AG04450 (cell line): ENCODE results near the gene SPSB3. TPM values are rescaled to one million over a fixed set of nuclear protein-coding genes. Genes with fewer than 3 reads are reported as not detected.

Source experiments
- CTCF ChIA-PET: fragments of 300-600, 350-600 bp; formaldehyde crosslinking; extraction: SDS; loops from one replicate; lab custom pipeline; 2022; ENCODE audit warnings: antibody characterized with exemption, inconsistent platforms; lab: Charles Lee
- POLR2A ChIA-PET: fragments of 350-600 bp; formaldehyde crosslinking; extraction: SDS; loops from one replicate; lab custom pipeline; 2021; ENCODE audit warnings: antibody characterized with exemption, inconsistent platforms; lab: Yijun Ruan, JAX
- DNase-seq: peaks from one replicate; pipeline ENCODE4 v3.0.0-alpha.2; 2011; ENCODE audit warnings: low read depth, low spot score
- H3K27ac ChIP-seq: one replicate; pipeline ENCODE4 v1.5.1; 2012; ENCODE audit warnings: low read depth, low read length, control low read depth
- H3K27me3 ChIP-seq: one replicate; pipeline ENCODE4 v1.6.0; 2012; ENCODE audit warnings: low read length; ENCODE audit not compliant: control insufficient read depth, insufficient read depth
- H3K4me3 ChIP-seq: 2 replicates; pipeline ENCODE4 v1.5.1; 2011; ENCODE audit warnings: mild to moderate bottlenecking, low read depth, low read length, control low read depth
- H3K9me3 ChIP-seq: 2 replicates; pipeline ENCODE4 v1.5.1; 2012; ENCODE audit warnings: low read length; ENCODE audit not compliant: control insufficient read depth, insufficient read depth
- CTCF ChIP-seq: IDR thresholded peaks from 2 replicates; pipeline ENCODE4 v1.5.1; 2011; ENCODE audit warnings: low read depth, low read length, control low read depth, inconsistent platforms
- polyA plus RNA-seq: library from polyadenylated mRNA; depleted of rRNA; stranded (reverse); fragments of >200 nt; gene quantifications from 2 replicates; pipeline ENCODE4 v1.2.3, GENCODE V29; 2011

SPSB3 gene
- polyA plus RNA-seq, 1 experiment = 11.0 TPM

DNA sequence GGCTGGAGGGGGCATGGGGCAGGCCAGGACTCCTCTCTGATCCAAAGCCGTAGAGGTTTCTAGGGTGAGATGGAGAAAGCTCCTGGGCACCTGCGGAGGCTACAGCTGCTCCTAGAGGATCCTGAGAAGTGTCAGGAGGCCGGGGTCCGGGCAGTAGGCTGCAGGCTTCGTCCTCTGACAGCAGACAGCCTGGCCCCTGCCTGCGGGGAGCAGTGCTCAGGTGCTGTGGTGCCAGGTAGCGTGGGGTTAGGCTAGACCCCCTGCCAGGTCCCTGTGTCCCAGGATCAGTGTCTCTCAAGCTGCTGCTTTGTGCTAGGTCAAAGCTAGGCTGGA lies 8.0 kb downstream of the SPSB3 start:
- TF ChIP-seq CTCF = no peak
- Histone ChIP-seq H3K27me3 (no peaks in the 10 kb centered on the region), H3K9me3 (peaks cover 6% of the 10 kb centered on the region; the same call in 1 of the 2 replicates), H3K27ac (no peak overlapping the region), H3K4me3 (peak overlapping the region; percentile 77)
- DNase-seq = no peak
- ChIA-PET CTCF (interaction anchor here (0.9 to 1.2 kb wide), 2 partner anchors 8 to 49 kb away, joined by 6 to 9 read pairs; partner anchors contain the start of genes NUBP2 and SPSB3), POLR2A (interaction anchor here (1.1 to 1.4 kb wide), 2 partner anchors 8 to 190 kb away, joined by 3 to 8 read pairs; partner anchors contain the start of genes NUBP2, RPS2 and SPSB3)

DNA sequence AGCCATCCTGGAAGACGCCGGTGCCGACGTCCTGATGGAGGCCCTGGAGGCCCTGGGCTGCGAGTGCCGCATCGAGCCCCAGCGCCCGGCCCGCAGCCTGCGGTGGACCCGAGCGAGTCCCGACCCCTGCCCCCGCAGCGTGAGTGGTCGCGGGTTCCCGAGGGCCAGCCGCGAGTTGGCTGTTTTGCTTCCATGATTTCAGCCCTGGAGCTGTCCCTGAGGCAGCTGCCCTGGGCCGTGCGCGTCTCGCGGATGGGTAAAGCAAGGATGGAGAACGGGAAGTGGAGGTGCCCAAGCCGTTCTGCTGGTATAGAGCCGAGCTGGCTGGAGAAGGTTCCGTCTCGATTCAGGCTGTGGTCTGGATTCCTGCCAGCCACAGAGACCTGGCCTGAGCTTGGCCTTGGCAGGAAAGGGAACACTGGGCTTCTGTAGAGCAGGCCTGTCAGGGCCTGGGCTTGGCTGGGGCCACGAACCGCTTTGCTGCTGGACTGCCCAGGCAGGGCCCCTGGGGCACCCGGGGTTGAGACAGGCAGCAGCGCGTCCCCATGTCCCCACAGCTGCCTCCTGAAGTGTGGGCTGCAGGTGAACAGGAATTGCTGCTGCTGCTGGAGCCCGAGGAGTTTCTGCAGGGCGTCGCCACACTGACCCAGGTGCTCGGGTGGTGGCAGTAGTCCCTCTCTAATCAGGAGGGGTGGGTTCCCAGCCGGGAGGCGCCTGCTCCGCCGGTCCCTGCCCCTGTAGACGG lies 8.5 kb downstream of the SPSB3 start:
- no peak for DNase-seq
- no peak; the same call in 1 of the 2 replicates for TF ChIP-seq CTCF
- POLR2A ChIA-PET = interaction anchor here (1.1 to 1.5 kb wide), 4 partner anchors 9 to 191 kb away, joined by 3 to 8 read pairs (median 4); partner anchors contain the start of genes HAGH, NUBP2, RPS2 and SPSB3
- H3K9me3 ChIP-seq = peaks cover 6% of the 10 kb centered on the region; the same call in 1 of the 2 replicates
- no peak overlapping the region for H3K27ac ChIP-seq
- CTCF ChIA-PET = interaction anchor here (0.9 to 1.2 kb wide), 2 partner anchors 9 to 49 kb away, joined by 6 to 9 read pairs; partner anchors contain the start of genes NUBP2 and SPSB3
- H3K27me3 ChIP-seq = no peaks in the 10 kb centered on the region
- peak overlapping the region; percentile 77 for H3K4me3 ChIP-seq

DNA sequence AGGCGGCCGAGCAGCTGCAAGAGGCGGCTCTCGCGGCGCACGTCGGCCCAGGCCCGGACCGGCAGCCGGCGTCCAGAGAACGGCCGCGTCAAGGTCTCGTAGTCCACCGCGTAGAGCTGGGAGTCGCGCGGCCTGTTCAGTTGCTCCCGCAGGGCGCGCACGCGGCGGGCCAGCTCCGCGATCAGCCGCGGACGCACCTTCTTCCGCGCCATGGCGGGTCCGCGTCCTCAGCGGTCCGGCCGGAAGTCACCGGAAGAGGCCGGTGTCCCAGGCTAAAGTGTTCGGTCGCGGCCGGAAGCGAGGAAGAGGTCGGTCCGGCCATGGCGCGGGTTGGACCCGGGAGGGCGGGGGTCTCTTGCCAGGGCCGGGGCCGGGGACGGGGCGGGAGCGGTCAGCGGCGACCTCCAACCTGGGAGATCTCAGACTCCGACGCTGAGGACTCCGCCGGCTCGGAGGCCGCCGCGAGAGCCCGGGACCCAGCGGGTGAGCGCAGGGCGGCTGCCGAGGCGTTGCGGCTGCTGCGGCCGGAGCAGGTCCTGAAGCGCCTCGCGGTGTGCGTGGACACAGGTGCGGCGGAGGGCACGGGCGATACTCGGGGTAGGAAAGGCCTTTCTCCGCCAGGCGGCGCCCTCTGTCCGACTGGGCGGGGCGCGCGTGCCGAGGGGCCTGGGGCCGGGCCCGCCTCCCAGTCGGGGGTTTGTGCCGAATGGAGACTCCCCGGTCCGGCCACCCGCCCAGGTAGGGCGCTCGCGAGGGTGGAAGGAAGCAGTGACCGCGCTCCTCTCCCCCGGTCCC lies 9.3 kb downstream of the SPSB3 start, which contains the start of gene MRPS34:
Gene MRPS34, minus strand, starts transcription at position 227 of the 795 bp plus-strand sequence. Its CDS starts 15 bp downstream, at position 212.
- peak within 1 kb of the TSS; percentile 77 for H3K4me3 ChIP-seq
- ChIA-PET CTCF (interaction anchor here (0.9 to 1.2 kb wide), 2 partner anchors 9 to 10 kb away, joined by 3 to 6 read pairs; partner anchors contain the start of genes NUBP2 and SPSB3), POLR2A (interaction anchor here (0.6 to 1.8 kb wide), 6 partner anchors 9 to 53 kb away, joined by 3 to 17 read pairs (median 5); partner anchors contain the start of genes HAGH, NUBP2 and SPSB3)
- peak within 1 kb of the TSS; percentile 39 for H3K27ac ChIP-seq
- peak; percentile 42 for DNase-seq
- H3K27me3 ChIP-seq = no peaks in the 10 kb centered on the region
- peak; percentile 68 for TF ChIP-seq CTCF
- H3K9me3 ChIP-seq = peaks cover 6% of the 10 kb centered on the region; the same call in 1 of the 2 replicates

DNA sequence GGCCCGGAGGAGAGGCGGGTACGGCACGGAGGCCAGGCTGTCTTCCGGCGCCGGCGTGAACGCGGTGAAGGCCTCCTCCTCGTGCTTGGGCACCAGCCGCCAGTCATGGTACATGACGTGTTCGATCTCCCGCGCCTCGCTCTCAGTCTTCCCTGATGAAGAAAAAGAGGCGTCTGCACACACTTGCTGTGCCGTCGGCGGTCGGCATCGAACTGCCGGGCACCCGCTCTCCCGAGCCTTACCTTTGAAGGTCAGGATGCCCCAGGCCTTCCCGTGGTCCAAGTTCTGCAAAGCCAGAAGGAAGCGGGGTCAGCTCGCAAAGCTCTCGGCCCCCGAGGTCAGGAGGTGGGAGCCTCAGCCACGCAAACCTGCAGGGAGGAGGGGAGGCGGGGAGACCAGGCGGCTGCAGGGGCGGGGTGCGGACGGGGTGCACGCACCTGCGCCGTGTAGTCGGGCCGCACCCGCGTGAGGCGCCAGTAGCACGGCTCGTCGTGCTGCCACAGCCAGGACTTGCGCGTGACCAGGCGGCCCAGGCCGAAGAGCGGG lies 9.9 kb downstream of the SPSB3 start, which contains the start of gene EME2:
Gene EME2, plus strand, starts transcription at position 449 of the 546 bp plus-strand sequence. CDS start 418 bp downstream, outside the sequence.
- no peak for DNase-seq
- H3K4me3 ChIP-seq = peak within 1 kb of the TSS; percentile 77
- peaks cover 6% of the 10 kb centered on the region; the same call in 1 of the 2 replicates for H3K9me3 ChIP-seq
- POLR2A ChIA-PET = interaction anchor here (0.6 to 1.8 kb wide), 5 partner anchors 8 to 54 kb away, joined by 3 to 17 read pairs (median 5); partner anchors contain the start of genes HAGH, NUBP2 and SPSB3
- CTCF ChIA-PET = interaction anchor here (0.9 to 1.2 kb wide), 2 partner anchors 10 to 52 kb away, joined by 3 read pairs; partner anchors contain the start of genes NUBP2 and SPSB3
- no peaks in the 10 kb centered on the region for H3K27me3 ChIP-seq
- TF ChIP-seq CTCF = no peak
- H3K27ac ChIP-seq = peak within 1 kb of the TSS; percentile 39
